MM.1S (cell line): ENCODE measurements around the gene ST6GAL1.
A peak's percentile ranks its signal among the peaks of the same experiment; 100 is the strongest.

ENCODE experiments used
- DNase-seq: peaks from one replicate; pipeline ENCODE4 v3.0.0-alpha.2; 2015
- H2AFZ ChIP-seq: fragments of 300-600 bp; sonication (generic); 2 replicates; pipeline ENCODE4 v1.6.0; 2016; ENCODE audit warnings: antibody characterized with exemption, low read length
- H3F3A ChIP-seq: fragments of 300-600 bp; sonication (generic); 2 replicates; pipeline ENCODE4 v1.6.1; 2016; ENCODE audit warnings: mild to moderate bottlenecking, antibody characterized with exemption, low read length, moderate library complexity, mixed read lengths; ENCODE audit not compliant: insufficient read depth
- H3K27ac ChIP-seq: fragments of 300-600 bp; sonication (generic); 2 replicates; pipeline ENCODE4 v1.5.1; 2016; ENCODE audit warnings: mild to moderate bottlenecking, low read length
- H3K27me3 ChIP-seq: fragments of 300-600 bp; sonication (generic); replicated peaks from 2 replicates; pipeline ENCODE4 v1.6.0; 2016; ENCODE audit warnings: low read length; ENCODE audit not compliant: insufficient read depth
- H3K36me3 ChIP-seq: fragments of 300-600 bp; sonication (generic); replicated peaks from 2 replicates; pipeline ENCODE4 v1.6.1; 2016; ENCODE audit warnings: mild to moderate bottlenecking, low read length, mixed read lengths; ENCODE audit not compliant: insufficient read depth
- H3K4me1 ChIP-seq: fragments of 300-600 bp; sonication (generic); 2 replicates; pipeline ENCODE4 v1.6.1; 2016; ENCODE audit warnings: low read length, mixed read lengths
- H3K4me2 ChIP-seq: fragments of 300-600 bp; sonication (generic); 2 replicates; pipeline ENCODE4 v1.6.0; 2016; ENCODE audit warnings: low read depth, low read length
- H3K4me3 ChIP-seq: fragments of 300-600 bp; sonication (generic); 2 replicates; pipeline ENCODE4 v1.5.1; 2016; ENCODE audit warnings: low read length, mixed read lengths
- H3K79me2 ChIP-seq: fragments of 300-600 bp; sonication (generic); 2 replicates; pipeline ENCODE4 v1.6.1; 2016; ENCODE audit warnings: mixed run types, low read length, mixed read lengths
- H3K9ac ChIP-seq: fragments of 300-600 bp; sonication (generic); 2 replicates; pipeline ENCODE4 v1.6.1; 2016; ENCODE audit warnings: low read length, mixed read lengths
- H3K9me2 ChIP-seq: fragments of 300-600 bp; sonication (generic); replicated peaks from 2 replicates; pipeline ENCODE4 v1.6.1; 2016; ENCODE audit warnings: mild to moderate bottlenecking, low read length, mixed read lengths; ENCODE audit not compliant: insufficient read depth
- H3K9me3 ChIP-seq: fragments of 300-600 bp; sonication (generic); replicated peaks from 2 replicates; pipeline ENCODE4 v1.6.1; 2016; ENCODE audit warnings: mild to moderate bottlenecking, low read length, mixed read lengths; ENCODE audit not compliant: insufficient read depth
- H4K20me1 ChIP-seq: fragments of 300-600 bp; sonication (generic); 2 replicates; pipeline ENCODE4 v1.6.1; 2016; ENCODE audit warnings: mild to moderate bottlenecking, low read length, moderate library complexity, mixed read lengths; ENCODE audit not compliant: insufficient read depth
- CTCF ChIP-seq: fragments of 300-600 bp; sonication (generic); IDR thresholded peaks from 2 replicates; pipeline ENCODE4 v1.5.1; 2016; ENCODE audit warnings: antibody characterized with exemption, low read length, mixed read lengths
- EZH2 ChIP-seq: fragments of 300-600 bp; sonication (generic); optimal IDR thresholded peaks from 2 replicates; pipeline ENCODE3; 2017; ENCODE audit warnings: low read depth, mild to moderate bottlenecking, antibody characterized with exemption, low read length, mixed read lengths
- EZH2phosphoT487 ChIP-seq: fragments of 300-600 bp; sonication (generic); IDR thresholded peaks from 2 replicates; pipeline ENCODE4 v1.6.1; 2018; ENCODE audit warnings: antibody characterized with exemption, low read length

The ST6GAL1 gene

GRCh38 chr3:186930143-186930640 lies at the start of gene ST6GAL1:
Gene ST6GAL1 (plus strand): TSS chr3:186930526. CDS start chr3:187042704, 112,178 bp downstream.
- H3K4me3 ChIP-seq = peak within 1 kb of the TSS; percentile 97
- H3K9me3 ChIP-seq = no peaks in the 10 kb centered on the region
- peaks cover 8% of the 10 kb centered on the region; the same call in 1 of the 2 replicates for H3K4me1 ChIP-seq
- peaks cover 43% of the 10 kb centered on the region for H3K79me2 ChIP-seq
- H3F3A ChIP-seq = peaks cover 13% of the 10 kb centered on the region
- H3K36me3 ChIP-seq = no peaks in the 10 kb centered on the region
- H3K27ac ChIP-seq = peak within 1 kb of the TSS; percentile 60; the same call in 1 of the 2 replicates
- 0 out of 2 replicates have a peak, but pooled peaks cover 7% of the 10 kb centered on the region for H3K27me3 ChIP-seq
- H3K9ac ChIP-seq = peak within 1 kb of the TSS; percentile 56
- no peaks in the 10 kb centered on the region for H4K20me1 ChIP-seq
- H2AFZ ChIP-seq = peak within 1 kb of the TSS; percentile 77
- no peaks in the 10 kb centered on the region for H3K9me2 ChIP-seq
- peak; percentile 88 for DNase-seq
- no peak for TF ChIP-seq EZH2phosphoT487
- no peak for TF ChIP-seq EZH2
- peak; percentile 48 for TF ChIP-seq CTCF
- peak within 1 kb of the TSS; percentile 87 for H3K4me2 ChIP-seq

- no peaks in the 10 kb centered on the region for H3K9me2 ChIP-seq
- H3K4me3 ChIP-seq = no peak overlapping the region
- no peaks in the 10 kb centered on the region for H4K20me1 ChIP-seq
- no peak overlapping the region; the same call in 1 of the 2 replicates for H2AFZ ChIP-seq
- no peak overlapping the region for H3K27ac ChIP-seq
- peak overlapping the region; percentile 27; the same call in 1 of the 2 replicates for H3K4me2 ChIP-seq
- H3K36me3 ChIP-seq = no peaks in the 10 kb centered on the region
- H3K9ac ChIP-seq = no peak overlapping the region
- H3K79me2 ChIP-seq = no peaks in the 10 kb centered on the region
- no peak for DNase-seq
- no peaks in the 10 kb centered on the region for H3K27me3 ChIP-seq
- H3K4me1 ChIP-seq = peaks cover 8% of the 10 kb centered on the region
- H3K9me3 ChIP-seq = no peaks in the 10 kb centered on the region
- TF ChIP-seq CTCF (no peak), EZH2 (no peak), EZH2phosphoT487 (no peak)
- 0 out of 2 replicates have a peak, but pooled peaks cover 3% of the 10 kb centered on the region for H3F3A ChIP-seq
Observed at GRCh38 chr3:186882150-186882524, 48.2 kb upstream of the ST6GAL1 start.

- no peak overlapping the region for H3K9ac ChIP-seq
- H4K20me1 ChIP-seq = no peaks in the 10 kb centered on the region
- no peak overlapping the region for H2AFZ ChIP-seq
- H3K9me2 ChIP-seq = no peaks in the 10 kb centered on the region
- no peaks in the 10 kb centered on the region for H3K36me3 ChIP-seq
- DNase-seq = no peak
- no peak for TF ChIP-seq CTCF
- no peak for TF ChIP-seq EZH2phosphoT487
- TF ChIP-seq EZH2 = no peak
- no peaks in the 10 kb centered on the region for H3K79me2 ChIP-seq
- no peaks in the 10 kb centered on the region for H3K9me3 ChIP-seq
- H3K4me1 ChIP-seq = peaks cover 8% of the 10 kb centered on the region
- H3K4me3 ChIP-seq = no peak overlapping the region
- H3F3A ChIP-seq = 0 out of 2 replicates have a peak, but pooled peaks cover 3% of the 10 kb centered on the region
- H3K27me3 ChIP-seq = no peaks in the 10 kb centered on the region
- H3K4me2 ChIP-seq = no peak overlapping the region
- no peak overlapping the region for H3K27ac ChIP-seq
Observed at GRCh38 chr3:186882881-186883685, 47.2 kb upstream of the ST6GAL1 start.
